HG03039 (cell line): Measurements from ENCODE around the gene ASPN.
"Not testable (repeated sequence)": the region's sequence is repeated elsewhere in the genome, so short reads cannot be mapped to it uniquely, and the experiment has no call there.

Experiments used
- ATAC-seq: cut with Tn5 transposase; IDR thresholded peaks from one replicate; pipeline ENCODE4 v1.9.1; 2021; ENCODE audit warnings: mild to moderate bottlenecking, moderate library complexity; ENCODE audit not compliant: unreplicated experiment

ASPN gene

GRCh38 chr9:92423612-92424011 is 58.7 kb downstream of the ASPN start:
- no peak for ATAC-seq

GRCh38 chr9:92422611-92423338 is 59.5 kb downstream of the ASPN start:
- no peak for ATAC-seq

GRCh38 chr9:92414566-92414965 is 67.7 kb downstream of the ASPN start:
- no peak for ATAC-seq

GRCh38 chr9:92411157-92411556 is 71.1 kb downstream of the ASPN start:
- not testable (repeated sequence) for ATAC-seq

- ATAC-seq: no peak
Measured at GRCh38 chr9:92408747-92409478, 73.4 kb downstream of the ASPN start.

- no peak for ATAC-seq
Measured at GRCh38 chr9:92407818-92408217, 74.5 kb downstream of the ASPN start.

GRCh38 chr9:92406477-92406876 is 75.8 kb downstream of the ASPN start:
- ATAC-seq: peak; percentile 68
